Measurements from ENCODE around the gene CROCC. TPM values are rescaled to one million over a fixed set of nuclear protein-coding genes. Genes with fewer than 3 reads are reported as not detected.
"Not testable (repeated sequence)": the region's sequence is repeated elsewhere in the genome, so short reads cannot be mapped to it uniquely, and the experiment has no call there.

CROCC gene
- total RNA-seq, 1 donor from 2014 or later, result 25.7 TPM

GRCh38 chr1:16946185-16946584 lies 24.5 kb downstream of the CROCC start:
- H3K9me3 Mint-ChIP-seq; intact Hi-C loops (cut with micrococcal nuclease); H3K4me3 Mint-ChIP-seq (ENCODE audit: low read depth); DNase-seq (ENCODE audit: low spot score); H3K27me3 Mint-ChIP-seq (ENCODE audit: low read depth); H3K4me1 Mint-ChIP-seq (ENCODE audit: low read depth); H3K27ac Mint-ChIP-seq; H3K36me3 Mint-ChIP-seq (ENCODE audit: low read depth): not testable (repeated sequence)

GRCh38 chr1:16946646-16947045 lies 24.9 kb downstream of the CROCC start:
- no peak for DNase-seq (ENCODE audit: low spot score)
- Mint-ChIP-seq H3K36me3 (ENCODE audit: low read depth) (no peaks in the 10 kb centered on the region), H3K9me3 (no peaks in the 10 kb centered on the region), H3K27me3 (ENCODE audit: low read depth) (no peaks in the 10 kb centered on the region), H3K27ac (no peak overlapping the region), H3K4me1 (ENCODE audit: low read depth) (no peaks in the 10 kb centered on the region), H3K4me3 (ENCODE audit: low read depth) (no peak overlapping the region)
- intact Hi-C loops (cut with micrococcal nuclease), result no loop called here

- DNase-seq (ENCODE audit: low spot score); H3K27me3 Mint-ChIP-seq (ENCODE audit: low read depth); H3K4me1 Mint-ChIP-seq (ENCODE audit: low read depth); H3K4me3 Mint-ChIP-seq (ENCODE audit: low read depth); H3K36me3 Mint-ChIP-seq (ENCODE audit: low read depth); H3K27ac Mint-ChIP-seq; H3K9me3 Mint-ChIP-seq; intact Hi-C loops (cut with micrococcal nuclease): not testable (repeated sequence)
Observed at GRCh38 chr1:16948282-16948891, 26.7 kb downstream of the CROCC start.

- intact Hi-C loops (cut with micrococcal nuclease); H3K27ac Mint-ChIP-seq; H3K27me3 Mint-ChIP-seq (ENCODE audit: low read depth); H3K4me3 Mint-ChIP-seq (ENCODE audit: low read depth); DNase-seq (ENCODE audit: low spot score); H3K9me3 Mint-ChIP-seq; H3K4me1 Mint-ChIP-seq (ENCODE audit: low read depth); H3K36me3 Mint-ChIP-seq (ENCODE audit: low read depth): not testable (repeated sequence)
Observed at GRCh38 chr1:16949026-16949425, 27.3 kb downstream of the CROCC start.

GRCh38 chr1:16952376-16952775 lies 30.6 kb downstream of the CROCC start:
- H3K9me3 Mint-ChIP-seq; DNase-seq (ENCODE audit: low spot score); H3K27me3 Mint-ChIP-seq (ENCODE audit: low read depth); H3K27ac Mint-ChIP-seq; H3K4me1 Mint-ChIP-seq (ENCODE audit: low read depth); H3K4me3 Mint-ChIP-seq (ENCODE audit: low read depth); H3K36me3 Mint-ChIP-seq (ENCODE audit: low read depth); intact Hi-C loops (cut with micrococcal nuclease): not testable (repeated sequence)

- Mint-ChIP-seq H3K27ac (no peak overlapping the region), H3K4me3 (ENCODE audit: low read depth) (no peak overlapping the region), H3K36me3 (ENCODE audit: low read depth) (no peaks in the 10 kb centered on the region), H3K4me1 (ENCODE audit: low read depth) (no peaks in the 10 kb centered on the region), H3K27me3 (ENCODE audit: low read depth) (no peaks in the 10 kb centered on the region), H3K9me3 (no peaks in the 10 kb centered on the region)
- intact Hi-C loops (cut with micrococcal nuclease), result no loop called here
- no peak for DNase-seq (ENCODE audit: low spot score)
Observed at GRCh38 chr1:16954579-16954978, 32.8 kb downstream of the CROCC start.

- no peaks in the 10 kb centered on the region for H3K36me3 Mint-ChIP-seq (ENCODE audit: low read depth)
- no peak for DNase-seq (ENCODE audit: low spot score)
- H3K4me1 Mint-ChIP-seq (ENCODE audit: low read depth), result peaks cover under 1% of the 10 kb centered on the region
- intact Hi-C loops (cut with micrococcal nuclease), result no loop called here
- H3K9me3 Mint-ChIP-seq, result no peaks in the 10 kb centered on the region
- no peaks in the 10 kb centered on the region for H3K27me3 Mint-ChIP-seq (ENCODE audit: low read depth)
- H3K27ac Mint-ChIP-seq, result no peak overlapping the region
- H3K4me3 Mint-ChIP-seq (ENCODE audit: low read depth), result no peak overlapping the region
Observed at GRCh38 chr1:16955186-16955585, 33.5 kb downstream of the CROCC start.

- no peak overlapping the region for H3K4me3 Mint-ChIP-seq (ENCODE audit: low read depth)
- no peaks in the 10 kb centered on the region for H3K9me3 Mint-ChIP-seq
- intact Hi-C loops (cut with micrococcal nuclease), result no loop called here
- H3K4me1 Mint-ChIP-seq (ENCODE audit: low read depth), result peaks cover 7% of the 10 kb centered on the region
- no peaks in the 10 kb centered on the region for H3K27me3 Mint-ChIP-seq (ENCODE audit: low read depth)
- H3K36me3 Mint-ChIP-seq (ENCODE audit: low read depth), result no peaks in the 10 kb centered on the region
- H3K27ac Mint-ChIP-seq, result no peak overlapping the region
- DNase-seq (ENCODE audit: low spot score), result no peak
Observed at GRCh38 chr1:16956775-16957174, 35.0 kb downstream of the CROCC start.

GRCh38 chr1:16957731-16958130 lies 36.0 kb downstream of the CROCC start:
- intact Hi-C loops (cut with micrococcal nuclease), result no loop called here
- Mint-ChIP-seq H3K4me3 (ENCODE audit: low read depth) (no peak overlapping the region), H3K27ac (no peak overlapping the region), H3K36me3 (ENCODE audit: low read depth) (no peaks in the 10 kb centered on the region), H3K27me3 (ENCODE audit: low read depth) (no peaks in the 10 kb centered on the region), H3K4me1 (ENCODE audit: low read depth) (peaks cover 9% of the 10 kb centered on the region), H3K9me3 (no peaks in the 10 kb centered on the region)
- no peak for DNase-seq (ENCODE audit: low spot score)

- no peak for DNase-seq (ENCODE audit: low spot score)
- Mint-ChIP-seq H3K9me3 (no peaks in the 10 kb centered on the region), H3K4me1 (ENCODE audit: low read depth) (peaks cover 9% of the 10 kb centered on the region), H3K4me3 (ENCODE audit: low read depth) (no peak overlapping the region), H3K27me3 (ENCODE audit: low read depth) (no peaks in the 10 kb centered on the region), H3K27ac (no peak overlapping the region), H3K36me3 (ENCODE audit: low read depth) (no peaks in the 10 kb centered on the region)
- intact Hi-C loops (cut with micrococcal nuclease), result no loop called here
Observed at GRCh38 chr1:16958475-16958874, 36.7 kb downstream of the CROCC start.

GRCh38 chr1:16960560-16961296 lies 39.0 kb downstream of the CROCC start:
- no peak overlapping the region for H3K27ac Mint-ChIP-seq
- no peaks in the 10 kb centered on the region for H3K36me3 Mint-ChIP-seq (ENCODE audit: low read depth)
- intact Hi-C loops (cut with micrococcal nuclease), result loop anchor here (2.0 to 10.0 kb wide), 2 partner anchors 54 to 94 kb away; partner anchors contain the start of genes ATP13A2 and SDHB

GRCh38 chr1:16961297-16962133 lies 39.8 kb downstream of the CROCC start:
- no peaks in the 10 kb centered on the region for H3K27me3 Mint-ChIP-seq (ENCODE audit: low read depth)
- no peak overlapping the region for H3K27ac Mint-ChIP-seq
- H3K4me1 Mint-ChIP-seq (ENCODE audit: low read depth), result peaks cover 9% of the 10 kb centered on the region
- no peaks in the 10 kb centered on the region for H3K36me3 Mint-ChIP-seq (ENCODE audit: low read depth)
- no peak for DNase-seq (ENCODE audit: low spot score)
- intact Hi-C loops (cut with micrococcal nuclease), result loop anchor here (2.0 to 10.0 kb wide), 2 partner anchors 53 to 93 kb away; partner anchors contain the start of genes ATP13A2 and SDHB
- H3K4me3 Mint-ChIP-seq (ENCODE audit: low read depth), result peak overlapping the region; percentile 64
- H3K9me3 Mint-ChIP-seq, result no peaks in the 10 kb centered on the region

More at GRCh38 chr1:16960560-16961296, 39.0 kb downstream of the CROCC start:
- H3K27me3 Mint-ChIP-seq (ENCODE audit: low read depth), result no peaks in the 10 kb centered on the region
- DNase-seq (ENCODE audit: low spot score), result peak; percentile 76
- H3K9me3 Mint-ChIP-seq, result no peaks in the 10 kb centered on the region
- H3K4me3 Mint-ChIP-seq (ENCODE audit: low read depth), result peak overlapping the region; percentile 69
- peaks cover 9% of the 10 kb centered on the region for H3K4me1 Mint-ChIP-seq (ENCODE audit: low read depth)

- H3K27me3 Mint-ChIP-seq (ENCODE audit: low read depth); H3K9me3 Mint-ChIP-seq; H3K4me3 Mint-ChIP-seq (ENCODE audit: low read depth); H3K4me1 Mint-ChIP-seq (ENCODE audit: low read depth); DNase-seq (ENCODE audit: low spot score); H3K27ac Mint-ChIP-seq; H3K36me3 Mint-ChIP-seq (ENCODE audit: low read depth): not testable (repeated sequence)
- intact Hi-C loops (cut with micrococcal nuclease), result loop anchor here (10.0 kb wide), 1 partner anchor 51 kb away; the partner anchor contains the start of gene ATP13A2
Observed at GRCh38 chr1:16964169-16964568, 42.4 kb downstream of the CROCC start.
